GM18909 (cell line): Measurements from ENCODE around the gene POTEB3.
"Not testable (repeated sequence)": the region's sequence is repeated elsewhere in the genome, so short reads cannot be mapped to it uniquely, and the experiment has no call there.

Experiments
- ATAC-seq: cut with Tn5 transposase; IDR thresholded peaks from one replicate; pipeline ENCODE4 v1.9.1; 2021; ENCODE audit warnings: mild to moderate bottlenecking; ENCODE audit not compliant: unreplicated experiment, poor library complexity

POTEB3 gene

DNA sequence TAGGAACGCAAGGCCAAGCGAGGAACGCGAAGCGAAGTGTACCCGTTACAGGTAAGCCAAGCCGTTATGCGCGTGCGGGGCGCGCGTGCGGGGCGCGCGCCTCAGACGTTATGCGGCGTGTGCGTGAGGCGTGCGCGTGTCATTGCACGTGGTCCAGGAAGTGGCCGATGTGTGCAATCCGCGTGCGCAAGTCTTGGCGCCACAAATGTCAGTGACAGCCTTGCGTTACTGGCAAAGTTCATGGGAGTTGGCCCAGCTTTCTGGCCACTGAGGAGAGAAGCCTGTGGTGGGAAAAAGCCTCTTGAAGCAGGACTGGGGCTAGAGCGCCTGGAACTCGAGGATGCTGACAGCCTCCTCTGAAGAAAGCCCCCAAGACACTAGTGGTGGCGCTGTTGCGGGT lies at the start of gene POTEB3:
TSS of gene POTEB3 (minus strand) at position 101 of the 400 bp plus-strand sequence. CDS start 488 bp downstream, outside the sequence.
- ATAC-seq: not testable (repeated sequence)

DNA sequence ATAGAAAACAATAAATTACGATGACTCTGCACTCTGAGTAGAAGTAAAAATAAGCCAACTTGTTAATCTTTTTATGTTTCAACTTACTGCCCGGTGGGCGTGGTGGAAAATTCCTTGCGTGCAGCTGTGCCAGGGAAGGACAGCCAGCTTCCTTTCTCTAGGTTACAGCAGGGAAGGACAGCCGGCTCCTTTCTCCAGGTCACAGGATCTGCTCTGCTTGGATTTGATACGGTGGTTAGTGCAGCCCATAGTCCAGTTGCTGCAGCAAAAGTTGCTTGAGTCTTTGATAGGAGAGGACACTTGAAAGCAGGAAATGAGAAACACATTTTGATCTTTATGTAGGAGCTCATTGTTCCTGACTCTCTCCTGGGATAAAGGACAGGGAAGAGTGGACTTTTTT lies 13.4 kb upstream of the POTEB3 start:
- not testable (repeated sequence) for ATAC-seq

GRCh38 chr15:21451920-21452563 lies 11.7 kb upstream of the POTEB3 start:
- ATAC-seq: not testable (repeated sequence)

- ATAC-seq: not testable (repeated sequence)
These were observed 11.2 kb upstream of the POTEB3 start for GRCh38 chr15:21451487-21451886.

DNA sequence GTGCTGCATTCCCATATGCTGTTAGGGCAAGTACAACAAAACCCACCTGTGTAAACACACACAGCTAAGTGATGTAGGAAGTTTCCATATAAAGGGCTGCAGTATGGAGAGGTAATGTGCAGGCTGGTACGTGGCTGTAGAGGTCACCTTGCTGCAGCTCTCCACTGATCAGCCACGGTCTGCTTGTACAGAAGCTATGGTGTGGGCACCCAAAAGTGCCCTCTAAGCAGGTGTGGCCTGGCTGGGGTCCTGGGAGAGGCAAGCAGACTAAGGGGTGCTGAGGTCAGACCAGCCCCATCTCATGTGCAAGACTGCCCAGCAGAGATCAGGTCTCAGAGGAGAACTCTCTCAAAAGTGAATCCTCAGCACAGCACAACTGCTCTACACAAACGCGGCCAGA lies 32.9 kb downstream of the POTEB3 start:
- not testable (repeated sequence) for ATAC-seq

DNA sequence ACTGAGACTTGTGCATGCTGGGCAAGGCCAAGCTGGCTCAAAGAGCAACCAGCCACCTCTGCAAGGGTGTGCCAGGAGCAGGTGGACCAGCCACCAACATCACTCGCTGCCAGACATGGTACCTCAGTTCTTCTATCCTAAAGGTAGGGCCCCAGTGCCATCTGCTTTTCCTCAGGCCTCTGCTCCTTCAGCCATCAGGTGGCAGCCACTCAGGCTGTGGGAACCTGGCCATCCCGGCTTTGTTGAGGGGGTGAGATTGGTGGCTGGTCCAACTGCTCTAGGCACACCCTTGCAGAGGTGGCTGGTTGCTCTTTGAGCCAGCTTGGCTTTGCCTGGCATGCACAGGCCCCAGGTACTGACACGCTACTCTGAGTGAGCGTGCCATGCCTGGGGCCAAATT lies 38.8 kb downstream of the POTEB3 start:
- ATAC-seq: not testable (repeated sequence)

DNA sequence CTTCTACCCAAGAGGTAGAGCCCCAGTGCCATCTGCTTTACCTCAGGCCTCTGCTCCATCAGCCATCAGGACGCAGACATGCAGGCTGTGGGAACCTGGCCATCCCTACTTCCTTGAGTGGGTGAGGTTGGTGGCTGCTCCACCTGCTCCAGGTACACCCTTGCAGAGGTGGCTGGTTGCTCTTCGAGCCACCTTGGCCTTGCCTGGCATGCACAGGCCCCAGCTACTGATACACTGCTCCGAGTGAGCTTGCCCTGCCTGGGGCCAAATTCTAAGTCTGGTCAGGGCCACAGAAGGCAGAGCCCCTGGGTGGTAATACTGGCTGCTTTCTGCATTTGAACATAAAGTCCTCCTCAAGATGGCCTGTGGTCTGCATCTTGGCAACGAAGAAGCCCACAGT lies 41.2 kb downstream of the POTEB3 start:
- not testable (repeated sequence) for ATAC-seq

DNA sequence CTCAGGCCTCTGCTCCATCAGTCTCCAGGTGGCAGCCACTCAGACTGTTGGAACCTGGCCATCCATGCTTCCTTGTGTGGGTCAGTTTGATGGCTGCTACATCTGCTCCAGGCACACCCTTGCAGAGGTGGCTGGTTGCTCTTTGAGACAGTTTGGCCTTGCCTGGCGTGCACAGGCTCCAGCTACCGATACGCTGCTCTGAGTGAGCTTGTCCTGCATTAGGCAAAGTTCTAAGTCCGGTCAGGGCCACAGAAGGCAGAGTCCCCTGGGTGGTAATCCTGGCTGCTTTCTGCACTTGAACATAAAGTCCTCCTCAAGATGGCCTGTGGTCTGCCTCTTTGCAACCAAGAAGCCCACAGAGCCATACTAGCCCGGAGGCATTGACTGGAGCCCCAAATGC lies 41.8 kb downstream of the POTEB3 start:
- not testable (repeated sequence) for ATAC-seq

GRCh38 chr15:21397656-21398055 lies 42.6 kb downstream of the POTEB3 start:
- ATAC-seq: not testable (repeated sequence)

DNA sequence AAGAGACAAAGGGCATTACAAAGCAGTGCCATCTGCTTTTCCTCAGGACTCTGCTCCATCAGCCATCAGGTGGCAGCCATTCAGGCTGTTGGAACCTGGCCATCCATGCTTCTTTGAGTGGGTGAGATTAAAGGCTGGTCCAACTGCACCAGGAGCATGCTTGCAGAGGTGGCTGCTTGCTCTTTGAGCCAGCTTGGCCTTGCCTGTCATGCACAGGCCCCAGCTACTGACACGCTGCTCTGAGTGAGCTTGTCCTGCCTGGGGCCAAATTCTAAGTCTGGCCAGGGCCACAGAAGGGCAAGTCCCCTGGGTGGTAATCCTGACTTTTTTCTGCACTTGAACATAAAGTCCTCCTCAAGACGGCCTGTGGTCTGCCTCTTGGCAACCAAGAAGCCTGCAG lies 43.1 kb downstream of the POTEB3 start:
- not testable (repeated sequence) for ATAC-seq

GRCh38 chr15:21385961-21386360 lies 54.3 kb downstream of the POTEB3 start:
- not testable (repeated sequence) for ATAC-seq

DNA sequence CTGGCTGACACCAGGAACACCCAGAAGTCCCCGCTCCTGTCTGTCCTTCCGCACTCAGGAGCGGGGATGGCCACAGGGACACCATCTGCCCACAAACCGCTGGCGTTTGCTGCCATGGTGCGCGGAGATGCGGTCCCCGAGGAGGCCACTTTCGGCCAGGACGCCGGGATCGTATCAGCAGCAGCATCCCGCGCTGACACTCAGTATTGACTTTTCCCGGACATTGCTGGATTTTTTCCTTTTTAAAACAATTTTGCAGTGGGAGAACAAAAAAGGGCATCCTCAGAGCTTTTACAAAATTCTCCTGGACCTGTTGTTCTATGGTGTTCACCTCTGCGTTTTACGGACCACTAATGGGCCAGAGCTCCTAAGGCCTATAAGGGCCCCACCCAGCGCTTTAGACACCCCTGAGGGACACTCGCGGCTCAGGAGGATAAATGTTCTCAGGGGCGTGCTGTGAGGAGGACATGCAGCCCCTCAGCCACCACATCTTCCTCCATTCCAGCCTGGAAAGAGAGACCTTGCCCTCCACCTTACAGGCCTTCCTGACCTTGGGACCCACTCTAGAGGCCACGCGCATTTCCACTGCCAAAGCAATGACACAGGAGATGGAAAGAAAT lies 56.3 kb downstream of the POTEB3 start:
- ATAC-seq: not testable (repeated sequence)

DNA sequence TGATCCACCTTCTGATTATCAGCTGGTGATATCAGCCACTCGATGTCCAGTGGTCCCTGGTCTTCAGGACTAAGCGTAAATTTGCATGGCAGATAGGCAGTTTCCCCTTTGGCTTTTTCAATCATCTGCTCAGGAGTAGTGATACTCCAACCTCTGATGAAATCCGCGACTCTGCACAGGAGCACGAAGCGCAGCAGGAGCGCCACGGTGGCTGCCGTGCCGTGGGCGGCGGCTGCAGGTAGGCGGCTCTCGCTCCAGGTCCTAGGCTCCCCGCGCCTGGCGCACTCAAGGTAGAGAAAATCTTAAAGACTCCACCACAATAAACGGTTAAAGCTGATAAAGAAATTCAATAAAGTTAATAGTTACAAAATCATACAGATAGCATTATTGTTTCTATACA lies 66.6 kb downstream of the POTEB3 start:
- not testable (repeated sequence) for ATAC-seq

DNA sequence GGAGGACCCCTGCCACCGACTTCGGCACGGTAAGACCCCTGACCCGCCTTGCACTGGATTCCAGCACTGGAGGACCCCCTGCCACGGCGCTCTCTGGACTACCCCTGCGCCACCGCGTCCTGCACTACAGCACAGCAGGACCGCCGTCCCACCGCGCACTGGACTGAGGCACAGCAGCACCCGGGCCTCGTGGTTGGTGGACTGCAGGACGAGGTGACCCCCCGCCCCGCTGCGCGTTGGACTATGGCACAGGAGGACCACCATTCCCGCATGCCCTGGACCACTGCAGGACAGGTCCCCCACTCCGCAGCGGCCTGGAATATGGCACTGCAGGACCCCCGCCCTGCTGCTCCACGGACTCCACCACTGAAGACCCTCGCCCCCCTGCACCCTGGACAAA lies 71.1 kb downstream of the POTEB3 start:
- ATAC-seq: not testable (repeated sequence)

DNA sequence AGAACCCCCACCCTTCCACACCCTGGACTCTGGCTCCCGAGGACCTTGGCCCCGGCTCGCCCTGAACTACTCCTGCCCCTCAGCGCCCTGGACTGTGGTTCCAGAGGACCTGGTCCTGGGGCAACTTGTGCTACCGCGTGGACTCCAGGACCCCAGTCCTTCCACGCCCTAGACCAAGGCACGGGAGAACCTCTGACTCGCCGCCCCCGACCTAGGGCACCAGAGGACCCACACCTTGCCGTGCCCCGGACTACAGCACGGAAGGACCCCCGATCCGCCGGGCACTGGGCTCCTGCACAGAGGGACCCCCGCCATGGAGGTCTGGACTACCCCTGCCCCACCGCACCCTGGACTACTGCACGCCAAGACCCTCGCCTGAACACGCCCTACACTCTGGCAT lies 71.7 kb downstream of the POTEB3 start:
- not testable (repeated sequence) for ATAC-seq
